H1 (cell line): Measurements from ENCODE around the gene TXNDC5. TPM values are rescaled to one million over a fixed set of nuclear protein-coding genes. Genes with fewer than 3 reads are reported as not detected.

Experiments
- CTCF ChIA-PET: fragments of 300-600 bp; sonication (Branson Sonifier 250); formaldehyde crosslinking; loops from one replicate; lab custom pipeline; 2021; ENCODE audit not compliant: partially characterized antibody; lab: Charles Lee
- POLR2A ChIA-PET: fragments of 300-600 bp; sonication (Branson Sonifier 250); formaldehyde crosslinking; loops from one replicate; lab custom pipeline; 2021; ENCODE audit warnings: inconsistent platforms; ENCODE audit not compliant: partially characterized antibody; lab: Charles Lee
- DNase-seq, 2 experiments: peaks; one replicate each; pipeline versions ENCODE4 v3.0.0 to v3.0.0-alpha.2; 2010 to 2022; ENCODE audit warnings: low spot score in 2 of 2, low read depth in 1 of 2, mixed read lengths in 1 of 2
- FAIRE-seq: peaks from 2 replicates; lab custom pipeline; 2011; peaks lifted over from hg19 to GRCh38; lab: Jason Lieb, UNC
- H2AFZ ChIP-seq: 2 replicates; pipeline ENCODE4 v1.8.1; 2012; ENCODE audit warnings: low read length, inconsistent platforms
- H2AK5ac ChIP-seq: 2 replicates; pipeline ENCODE4 v1.6.1; 2013; ENCODE audit warnings: low read depth, low read length
- H2BK120ac ChIP-seq: replicated peaks from 2 replicates; pipeline ENCODE3; 2013; ENCODE audit warnings: low read depth, low read length, inconsistent platforms
- H2BK12ac ChIP-seq: 2 replicates; pipeline ENCODE4 v1.6.1; 2013; ENCODE audit warnings: low read depth, low read length
- H2BK15ac ChIP-seq: 2 replicates; pipeline ENCODE4 v1.6.1; 2013; ENCODE audit warnings: low read length
- H2BK20ac ChIP-seq: 2 replicates; pipeline ENCODE4 v1.6.1; 2013; ENCODE audit warnings: low read length
- H2BK5ac ChIP-seq: 2 replicates; pipeline ENCODE4 v1.6.1; 2013; ENCODE audit warnings: low read depth, low read length
- H3K14ac ChIP-seq: 2 replicates; pipeline ENCODE4 v1.6.1; 2013; ENCODE audit warnings: inconsistent platforms; ENCODE audit not compliant: insufficient read length
- H3K18ac ChIP-seq: 2 replicates; pipeline ENCODE4 v1.6.1; 2013; ENCODE audit warnings: low read length; ENCODE audit errors: extremely low read depth
- H3K23ac ChIP-seq: 2 replicates; pipeline ENCODE4 v1.6.1; 2013; ENCODE audit warnings: inconsistent platforms; ENCODE audit not compliant: insufficient read length
- H3K23me2 ChIP-seq: 2 replicates; pipeline ENCODE4 v1.6.1; 2013; ENCODE audit warnings: low read depth, low read length
- H3K27ac ChIP-seq: 2 replicates; pipeline ENCODE4 v1.6.1; 2011; ENCODE audit warnings: low read depth, low read length, inconsistent platforms
- H3K27me3 ChIP-seq, 4 experiments: replicated peaks in 1 of 4; 1 replicate in 1 of 4; 2 replicates in 3 of 4; pipeline versions ENCODE4 v1.6.1 to v1.8.1; 2011 to 2013; ENCODE audit warnings: low read length in 3 of 4, mild to moderate bottlenecking in 3 of 4, inconsistent platforms in 2 of 4, mixed read lengths in 2 of 4, moderate library complexity in 1 of 4; ENCODE audit not compliant: control insufficient read depth in 3 of 4, insufficient read depth in 3 of 4; ENCODE audit errors: extremely low read depth in 1 of 4
- H3K36me3 ChIP-seq, 4 experiments: 2 replicates each; pipeline versions ENCODE4 v1.6.1 to v1.8.1; 2011 to 2013; ENCODE audit warnings: mild to moderate bottlenecking in 4 of 4, low read length in 3 of 4, moderate library complexity in 2 of 4, control low read depth in 1 of 4, inconsistent platforms in 1 of 4; ENCODE audit not compliant: insufficient read depth in 4 of 4, control insufficient read depth in 2 of 4
- H3K4ac ChIP-seq: replicated peaks from 2 replicates; pipeline ENCODE3; 2013; ENCODE audit warnings: low read length, low read depth, mixed read lengths, inconsistent platforms; ENCODE audit not compliant: insufficient read length
- H3K4me1 ChIP-seq, 4 experiments: replicated peaks in 1 of 4; 1 replicate in 1 of 4; 2 replicates in 3 of 4; pipeline versions ENCODE4 v1.6.1 to v1.8.1; 2011 to 2013; ENCODE audit warnings: low read length in 3 of 4, inconsistent platforms in 2 of 4, mixed read lengths in 1 of 4; ENCODE audit not compliant: insufficient read depth in 4 of 4, control insufficient read depth in 3 of 4
- H3K4me2 ChIP-seq, 2 experiments: 2 replicates each; pipeline versions ENCODE4 v1.6.1 to v1.8.1; 2011 to 2013; ENCODE audit warnings: low read depth in 2 of 2, low read length in 2 of 2, control low read depth in 1 of 2, inconsistent platforms in 1 of 2, mild to moderate bottlenecking in 1 of 2; ENCODE audit not compliant: insufficient read depth in 1 of 2
- H3K4me3 ChIP-seq, 4 experiments: fragments of 200-600, 300-600 bp in 1 of 4; sonication (generic), shearing (Covaris generic), sonication (Bioruptor Twin) in 1 of 4; 2 replicates each; pipeline versions ENCODE4 v1.5.1 to v1.8.1; 2011 to 2016; ENCODE audit warnings: low read length in 4 of 4, low read depth in 3 of 4, control low read depth in 2 of 4, inconsistent platforms in 2 of 4, mild to moderate bottlenecking in 2 of 4, mixed read lengths in 1 of 4, moderate library complexity in 1 of 4; ENCODE audit not compliant: insufficient read depth in 2 of 4; ENCODE audit errors: extremely low read depth in 1 of 4
- H3K56ac ChIP-seq: replicated peaks from 2 replicates; pipeline ENCODE3; 2013; ENCODE audit warnings: low read depth, mild to moderate bottlenecking, mixed read lengths, low read length, inconsistent platforms; ENCODE audit not compliant: insufficient read length
- H3K79me1 ChIP-seq: 2 replicates; pipeline ENCODE4 v1.6.1; 2013; ENCODE audit warnings: low read depth, low read length, control low read depth
- H3K79me2 ChIP-seq, 2 experiments: 2 replicates each; pipeline versions ENCODE4 v1.6.1 to v1.8.1; 2012 to 2013; ENCODE audit warnings: low read length in 2 of 2, mild to moderate bottlenecking in 2 of 2, inconsistent platforms in 1 of 2; ENCODE audit not compliant: insufficient read depth in 2 of 2, control insufficient read depth in 1 of 2
- H3K9ac ChIP-seq, 4 experiments: replicated peaks in 1 of 4; 1 replicate in 1 of 4; 2 replicates in 3 of 4; pipeline versions ENCODE4 v1.6.1 to v1.8.1; 2011 to 2013; ENCODE audit warnings: low read depth in 3 of 4, low read length in 3 of 4, control low read depth in 2 of 4, mild to moderate bottlenecking in 2 of 4, moderate library complexity in 2 of 4, inconsistent platforms in 1 of 4; ENCODE audit errors: extremely low read depth in 1 of 4
- H3K9me3 ChIP-seq, 2 experiments: 2 replicates each; pipeline versions ENCODE4 v1.6.1 to v1.8.1; 2012 to 2013; ENCODE audit warnings: mild to moderate bottlenecking in 2 of 2, moderate library complexity in 2 of 2, control low read depth in 1 of 2, inconsistent platforms in 1 of 2, low read depth in 1 of 2, low read length in 1 of 2, mixed read lengths in 1 of 2; ENCODE audit not compliant: insufficient read depth in 2 of 2
- H4K20me1 ChIP-seq, 2 experiments: replicated peaks in 1 of 2; 2 replicates each; pipeline versions ENCODE3 to v1.8.1; 2011 to 2013; ENCODE audit warnings: inconsistent platforms in 2 of 2, low read length in 2 of 2, mild to moderate bottlenecking in 1 of 2; ENCODE audit not compliant: insufficient read depth in 2 of 2, control insufficient read depth in 1 of 2
- H4K5ac ChIP-seq: 2 replicates; pipeline ENCODE4 v1.6.1; 2013; ENCODE audit warnings: low read length, low read depth, mixed read lengths, inconsistent platforms; ENCODE audit not compliant: insufficient read length
- H4K8ac ChIP-seq: 2 replicates; pipeline ENCODE4 v1.8.0; 2013; ENCODE audit warnings: mild to moderate bottlenecking, moderate library complexity, low read length, inconsistent platforms; ENCODE audit not compliant: insufficient read depth; ENCODE audit errors: extremely low read depth
- H4K91ac ChIP-seq: replicated peaks from 2 replicates; pipeline ENCODE3; 2013; ENCODE audit warnings: low read length, mixed read lengths, inconsistent platforms; ENCODE audit not compliant: insufficient read length
- EGR1 ChIP-seq: IDR thresholded peaks from 2 replicates; pipeline ENCODE4 v1.6.1; 2011; ENCODE audit warnings: low read depth, low read length, borderline replicate concordance
- GABPA ChIP-seq: IDR thresholded peaks from 2 replicates; pipeline ENCODE4 v1.6.1; 2011; ENCODE audit warnings: mild to moderate bottlenecking, low read length, moderate library complexity, borderline replicate concordance; ENCODE audit not compliant: insufficient read depth
- KDM4A ChIP-seq: IDR thresholded peaks from one replicate; pipeline ENCODE4 v1.7.1; 2012; ENCODE audit warnings: low read depth, mild to moderate bottlenecking, moderate library complexity, low read length, inconsistent platforms; ENCODE audit not compliant: severe bottlenecking
- SP1 ChIP-seq: IDR thresholded peaks from 2 replicates; pipeline ENCODE4 v1.6.1; 2011; ENCODE audit warnings: low read depth, low read length
- SRF ChIP-seq: IDR thresholded peaks from 2 replicates; pipeline ENCODE4 v1.6.1; 2011; ENCODE audit warnings: mild to moderate bottlenecking, low read depth, low read length, moderate library complexity
- TAF7 ChIP-seq: optimal IDR thresholded peaks from 2 replicates; pipeline ENCODE3; 2011; ENCODE audit warnings: low read depth, mild to moderate bottlenecking, inconsistent platforms, low read length, moderate library complexity, borderline replicate concordance
- WGBS, 2 experiments: shearing (Covaris generic) in 1 of 2; methylation state at CpG; one replicate each; pipeline versions ENCODE4 v1.1.6 to v1.1.7; 2013 to 2015; ENCODE audit warnings: low lambda C conversion rate in 2 of 2, mixed read lengths in 2 of 2, inconsistent platforms in 1 of 2, low coverage in 1 of 2, missing lambda C conversion rate in 1 of 2; ENCODE audit not compliant: insufficient replicate concordance in 2 of 2, insufficient coverage in 1 of 2, insufficient read length in 1 of 2; ENCODE audit errors: extremely low coverage in 1 of 2, missing lambda C conversion rate in 1 of 2; 5-methylcytosine and 5-hydroxymethylcytosine counted together
- polyA plus RNA-seq, 7 experiments: library from polyadenylated mRNA; depleted of rRNA in 3 of 7; stranded (reverse) in 5 of 7; unstranded in 2 of 7; fragments of >200 nt in 5 of 7; fragments of 200-250 nt in 2 of 7; gene quantifications; 1 replicate in 5 of 7; 2 replicates in 1 of 7; 4 replicates in 1 of 7; pipeline versions ENCODE4 v1.2.1 to v1.2.3, GENCODE V29; 2011 to 2013; ENCODE audit warnings: missing spikeins in 2 of 7, mixed read lengths in 2 of 7
- total RNA-seq: library from RNA; stranded (reverse); fragmentation: NEBNext Ultra II Directional; extraction: Animal tissue kit (Norgen Biotek cat#: 25700); gene quantifications from 2 replicates; pipeline ENCODE4 v1.2.1, GENCODE V29; 2021
- TF ChIP-seq, protein P1 (sequence below): IDR thresholded peaks from 2 replicates; pipeline ENCODE4 v1.6.1; 2012; ENCODE audit warnings: inconsistent platforms
- TF ChIP-seq, protein P2 (sequence below): IDR thresholded peaks from 2 replicates; pipeline ENCODE4 v1.6.1; 2012; ENCODE audit warnings: low read length, inconsistent platforms

The TXNDC5 gene
- total and polyA plus RNA-seq, 2 of the 8 experiments (the other 6 are each of a cell fraction or from before 2014, with no cell fraction given), result 114 to 172 TPM

DNA sequence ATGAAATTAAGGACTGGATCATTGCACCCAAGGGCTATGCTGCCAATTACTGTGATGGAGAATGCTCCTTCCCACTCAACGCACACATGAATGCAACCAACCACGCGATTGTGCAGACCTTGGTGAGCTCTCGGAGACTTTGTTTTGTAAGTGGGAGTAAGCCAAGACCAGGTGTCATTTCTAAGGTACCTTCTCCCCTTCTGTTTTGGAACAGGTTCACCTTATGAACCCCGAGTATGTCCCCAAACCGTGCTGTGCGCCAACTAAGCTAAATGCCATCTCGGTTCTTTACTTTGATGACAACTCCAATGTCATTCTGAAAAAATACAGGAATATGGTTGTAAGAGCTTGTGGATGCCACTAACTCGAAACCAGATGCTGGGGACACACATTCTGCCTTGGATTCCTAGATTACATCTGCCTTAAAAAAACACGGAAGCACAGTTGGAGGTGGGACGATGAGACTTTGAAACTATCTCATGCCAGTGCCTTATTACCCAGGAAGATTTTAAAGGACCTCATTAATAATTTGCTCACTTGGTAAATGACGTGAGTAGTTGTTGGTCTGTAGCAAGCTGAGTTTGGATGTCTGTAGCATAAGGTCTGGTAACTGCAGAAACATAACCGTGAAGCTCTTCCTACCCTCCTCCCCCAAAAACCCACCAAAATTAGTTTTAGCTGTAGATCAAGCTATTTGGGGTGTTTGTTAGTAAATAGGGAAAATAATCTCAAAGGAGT is 30.4 kb downstream of the TXNDC5 start:
- ChIA-PET POLR2A (interaction anchor here (0.9 to 1.3 kb wide), 3 partner anchors 10 to 207 kb away, joined by 3 to 4 read pairs (median 3); no protein-coding TSS in a partner anchor), CTCF (interaction anchor here (1.0 to 2.5 kb wide), 6 partner anchors 8 to 208 kb away, joined by 3 to 13 read pairs (median 6); no protein-coding TSS in a partner anchor)
- no peaks in the 10 kb centered on the region for H3K4me1 ChIP-seq
- H3K79me1 ChIP-seq, result no peaks in the 10 kb centered on the region
- H4K8ac ChIP-seq, result no peak overlapping the region
- WGBS, 2 experiments, result 95% methylated on average over 13 of the region's 13 CpGs; no CpG with 5 or more reads in 1 of the 2 experiments
- H3K14ac ChIP-seq, result no peak overlapping the region
- H3K4me2 ChIP-seq, result no peak overlapping the region
- no peak overlapping the region for H3K56ac ChIP-seq
- H4K5ac ChIP-seq, result no peak overlapping the region
- no peaks in the 10 kb centered on the region for H3K23me2 ChIP-seq
- no peak overlapping the region for H2BK15ac ChIP-seq
- no peak for FAIRE-seq
- H3K9me3 ChIP-seq, result no peaks in the 10 kb centered on the region
- no peak overlapping the region for H3K27ac ChIP-seq
- no peak overlapping the region for H2BK20ac ChIP-seq
- no peak overlapping the region for H2AFZ ChIP-seq
- H3K23ac ChIP-seq, result no peak overlapping the region
- no peak overlapping the region for H2AK5ac ChIP-seq
- no peak overlapping the region; the same call in 1 of the 2 replicates for H2BK5ac ChIP-seq
- no peaks in the 10 kb centered on the region for H3K79me2 ChIP-seq
- no peaks in the 10 kb centered on the region for H3K27me3 ChIP-seq
- no peak for DNase-seq
- no peak for TF ChIP-seq SP1
- TF ChIP-seq TAF7, result no peak
- TF ChIP-seq EGR1, result no peak
- TF ChIP-seq, protein P1, sequence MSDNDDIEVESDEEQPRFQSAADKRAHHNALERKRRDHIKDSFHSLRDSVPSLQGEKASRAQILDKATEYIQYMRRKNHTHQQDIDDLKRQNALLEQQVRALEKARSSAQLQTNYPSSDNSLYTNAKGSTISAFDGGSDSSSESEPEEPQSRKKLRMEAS, result no peak
- TF ChIP-seq KDM4A, result no peak
- TF ChIP-seq GABPA, result no peak
- TF ChIP-seq, protein P2, sequence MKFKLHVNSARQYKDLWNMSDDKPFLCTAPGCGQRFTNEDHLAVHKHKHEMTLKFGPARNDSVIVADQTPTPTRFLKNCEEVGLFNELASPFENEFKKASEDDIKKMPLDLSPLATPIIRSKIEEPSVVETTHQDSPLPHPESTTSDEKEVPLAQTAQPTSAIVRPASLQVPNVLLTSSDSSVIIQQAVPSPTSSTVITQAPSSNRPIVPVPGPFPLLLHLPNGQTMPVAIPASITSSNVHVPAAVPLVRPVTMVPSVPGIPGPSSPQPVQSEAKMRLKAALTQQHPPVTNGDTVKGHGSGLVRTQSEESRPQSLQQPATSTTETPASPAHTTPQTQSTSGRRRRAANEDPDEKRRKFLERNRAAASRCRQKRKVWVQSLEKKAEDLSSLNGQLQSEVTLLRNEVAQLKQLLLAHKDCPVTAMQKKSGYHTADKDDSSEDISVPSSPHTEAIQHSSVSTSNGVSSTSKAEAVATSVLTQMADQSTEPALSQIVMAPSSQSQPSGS, result no peak
- no peak for TF ChIP-seq SRF
- no peak overlapping the region for H4K91ac ChIP-seq
- H2BK12ac ChIP-seq, result no peak overlapping the region
- H3K9ac ChIP-seq, result no peak overlapping the region
- H4K20me1 ChIP-seq, result peaks cover 2 to 3% of the 10 kb centered on the region in 2 experiments
- no peak overlapping the region for H2BK120ac ChIP-seq
- no peak overlapping the region for H3K18ac ChIP-seq
- H3K4me3 ChIP-seq, result no peak overlapping the region
- peaks cover 27 to 49% (median 43%) of the 10 kb centered on the region in 4 experiments; a peak in 7 of 8 replicates for H3K36me3 ChIP-seq
- H3K4ac ChIP-seq, result no peak overlapping the region
